ENCODE measurements around the gene SLC7A6. TPM values are rescaled to one million over a fixed set of nuclear protein-coding genes. Genes with fewer than 3 reads are reported as not detected.
A peak's percentile ranks its signal among the peaks of the same experiment; 100 is the strongest.

Gene SLC7A6
- total and polyA plus RNA-seq, 2 of the 13 experiments (the other 11 are each of a cell fraction or from before 2014, with no cell fraction given), result 35.8 to 70.8 TPM

GRCh38 chr16:68331879-68332410 lies 67.6 kb downstream of the SLC7A6 start (continued):
- peak; percentile 56; the same call in 1 of the 2 replicates for TF ChIP-seq ARID4A (CRISPR knock-in tag; IDR thresholded peaks at IDR 0.05; ENCODE audit: borderline replicate concordance)
- 0 out of 2 replicates have a peak, but pooled peaks have one; percentile 44 for TF ChIP-seq CC2D1A (CRISPR knock-in tag; IDR thresholded peaks at IDR 0.05)
- TF ChIP-seq NCOA1 (CRISPR knock-in tag; IDR thresholded peaks at IDR 0.05), result peak; percentile 23; the same call in 1 of the 2 replicates
- no peak for TF ChIP-seq CBX2 (IDR thresholded peaks at IDR 0.05; ENCODE audit: low read depth, low read length)
- 0 out of 2 replicates have a peak, but pooled peaks have one; percentile 56 for TF ChIP-seq CBX2 (CRISPR knock-in tag; IDR thresholded peaks at IDR 0.05; ENCODE audit: low read depth)
- peak; percentile 28; the same call in 1 of the 2 replicates for TF ChIP-seq ZNF451 (CRISPR knock-in tag; IDR thresholded peaks at IDR 0.05)
- peak; percentile 21; the same call in 1 of the 2 replicates for TF ChIP-seq PHF20 (CRISPR knock-in tag; IDR thresholded peaks at IDR 0.05)
- TF ChIP-seq NR2F1 (CRISPR knock-in tag; IDR thresholded peaks at IDR 0.05), result no peak
- TF ChIP-seq ZNF605 (CRISPR knock-in tag; IDR thresholded peaks at IDR 0.05), result no peak
- TF ChIP-seq HINFP (CRISPR knock-in tag; IDR thresholded peaks at IDR 0.05; ENCODE audit: low read depth), result no peak
